GM12878 (cell line): ENCODE measurements around the gene PPM1N. TPM values are rescaled to one million over a fixed set of nuclear protein-coding genes. Genes with fewer than 3 reads are reported as not detected.

ENCODE experiments used
- ATAC-seq: fragments of 200-7000 bp; cut with Tn5 transposase; 3 replicates; pipeline ENCODE4 v1.9.1; 2020; ENCODE audit warnings: mild to moderate bottlenecking, moderate library complexity
- BruUV-seq: library from RNA; stranded (reverse); fragments of 400-500 nt; replicated peaks from 2 replicates; lab custom pipeline; 2021; lab: Mats Ljungman, UMichigan
- CTCF ChIA-PET: fragments of 300-600 bp; sonication (Branson Sonifier 250); formaldehyde crosslinking; extraction: SDS; loops from one replicate; lab custom pipeline; 2021; ENCODE audit warnings: inconsistent platforms; lab: Yijun Ruan, JAX
- POLR2A ChIA-PET: fragments of 350-600 bp; formaldehyde crosslinking; extraction: SDS; loops from one replicate; lab custom pipeline; 2021; ENCODE audit warnings: inconsistent platforms; lab: Charles Lee
- RAD21 ChIA-PET: fragments of 300-600 bp; sonication (Branson Sonifier 250); formaldehyde crosslinking; loops from one replicate; lab custom pipeline; 2023; ENCODE audit warnings: antibody characterized with exemption; ENCODE audit not compliant: unreplicated experiment; lab: Charles Lee
- SMC1A ChIA-PET: fragments of 300-600 bp; sonication (Branson Sonifier 250); formaldehyde crosslinking; loops from one replicate; lab custom pipeline; 2023; ENCODE audit not compliant: unreplicated experiment, uncharacterized antibody; lab: Charles Lee
- DNase-seq: peaks from one replicate; pipeline ENCODE4 v3.0.0-alpha.2; 2011; ENCODE audit warnings: low read depth, low spot score
- FAIRE-seq: peaks from 3 replicates; lab custom pipeline; 2011; peaks lifted over from hg19 to GRCh38; lab: Jason Lieb, UNC
- H2AFZ ChIP-seq: 2 replicates; pipeline ENCODE4 v1.6.0; 2011; ENCODE audit warnings: low read depth, low read length, control low read depth; ENCODE audit not compliant: control insufficient read depth
- H3K27ac ChIP-seq: 2 replicates; pipeline ENCODE4 v1.5.1; 2011; ENCODE audit warnings: control low read depth; ENCODE audit not compliant: control insufficient read depth, insufficient read depth
- H3K27me3 ChIP-seq, 2 experiments: replicated peaks in 1 of 2; 2 replicates each; pipeline versions ENCODE4 v1.6.0 to v1.6.1; 2011; ENCODE audit warnings: low read length in 1 of 2; ENCODE audit not compliant: control insufficient read depth in 2 of 2, insufficient read depth in 2 of 2
- H3K36me3 ChIP-seq, 2 experiments: 2 replicates each; pipeline ENCODE4 v1.5.1; 2011; ENCODE audit warnings: low read length in 1 of 2; ENCODE audit not compliant: control insufficient read depth in 2 of 2, insufficient read depth in 2 of 2
- H3K4me1 ChIP-seq: 2 replicates; pipeline ENCODE4 v1.6.1; 2011; ENCODE audit warnings: mild to moderate bottlenecking, low read length, moderate library complexity, mixed read lengths; ENCODE audit not compliant: control insufficient read depth, insufficient read depth
- H3K4me2 ChIP-seq: 2 replicates; pipeline ENCODE4 v1.6.0; 2011; ENCODE audit warnings: control low read depth; ENCODE audit not compliant: control insufficient read depth, insufficient read depth
- H3K4me3 ChIP-seq: fragments of 200-600 bp; sonication (generic); 2 replicates; pipeline ENCODE4 v1.5.1; 2016
- H3K79me2 ChIP-seq: 2 replicates; pipeline ENCODE4 v1.6.0; 2011; ENCODE audit warnings: low read length; ENCODE audit not compliant: control insufficient read depth, insufficient read depth
- H3K9ac ChIP-seq: 2 replicates; pipeline ENCODE4 v1.8.0; 2011; ENCODE audit warnings: low read length, control low read depth, mixed read lengths; ENCODE audit not compliant: control insufficient read depth, insufficient read depth
- H3K9me3 ChIP-seq: replicated peaks from 3 replicates; pipeline ENCODE4 v1.5.1; 2011; ENCODE audit warnings: mild to moderate bottlenecking, low read length; ENCODE audit not compliant: control insufficient read depth, insufficient read depth
- H4K20me1 ChIP-seq: 2 replicates; pipeline ENCODE4 v1.6.0; 2011; ENCODE audit not compliant: control insufficient read depth, insufficient read depth
- CBX3 ChIP-seq: fragments of 200-600 bp; sonication (generic); IDR thresholded peaks from 2 replicates; pipeline ENCODE4 v1.6.1; 2016; ENCODE audit warnings: low read depth, borderline replicate concordance
- EED ChIP-seq: sonication (generic); IDR thresholded peaks from 2 replicates; pipeline ENCODE4 v1.6.1; 2016; ENCODE audit warnings: antibody characterized with exemption, low read depth
- EZH2 ChIP-seq: IDR thresholded peaks from 2 replicates; pipeline ENCODE4 v1.6.1; 2012; ENCODE audit warnings: low read depth, mild to moderate bottlenecking, control low read depth, inconsistent platforms, low read length, borderline replicate concordance; ENCODE audit not compliant: control insufficient read depth
- HCFC1 ChIP-seq: fragments of 150-350 bp; IDR thresholded peaks from 2 replicates; pipeline ENCODE4 v1.6.1; 2014; ENCODE audit warnings: low read length
- JUNB ChIP-seq: IDR thresholded peaks from 2 replicates; pipeline ENCODE4 v1.6.1; 2016; ENCODE audit warnings: antibody characterized with exemption, mild to moderate bottlenecking
- MEF2A ChIP-seq: IDR thresholded peaks from 2 replicates; pipeline ENCODE4 v1.6.1; 2011; ENCODE audit warnings: low read depth, mild to moderate bottlenecking, low read length, moderate library complexity; ENCODE audit not compliant: insufficient read depth
- NBN ChIP-seq: fragments of 450-650 bp; IDR thresholded peaks from 2 replicates; pipeline ENCODE4 v1.6.1; 2016
- POLR2AphosphoS2 ChIP-seq: IDR thresholded peaks from 2 replicates; pipeline ENCODE4 v1.6.1; 2011; ENCODE audit warnings: low read depth, mild to moderate bottlenecking, low read length, improper control_type of control experiment, moderate library complexity
- RAD51 ChIP-seq: fragments of 450-650 bp; IDR thresholded peaks from 2 replicates; pipeline ENCODE4 v1.6.1; 2016; ENCODE audit warnings: moderate library complexity, mild to moderate bottlenecking, inconsistent platforms
- SPI1 ChIP-seq: IDR thresholded peaks from 2 replicates; pipeline ENCODE4 v1.6.1; 2011; ENCODE audit warnings: low read depth, mild to moderate bottlenecking, low read length, moderate library complexity, borderline replicate concordance; ENCODE audit not compliant: insufficient read depth
- WRNIP1 ChIP-seq: IDR thresholded peaks from 2 replicates; pipeline ENCODE4 v1.6.1; 2011; ENCODE audit warnings: low read depth, low read length, improper control_type of control experiment, borderline replicate concordance
- ZBTB33 ChIP-seq: fragments of 450-650 bp; IDR thresholded peaks from 2 replicates; pipeline ENCODE4 v1.6.1; 2017; ENCODE audit warnings: mild to moderate bottlenecking
- ZNF217 ChIP-seq: fragments of 450-650 bp; IDR thresholded peaks from 2 replicates; pipeline ENCODE4 v1.6.1; 2017; ENCODE audit warnings: antibody characterized with exemption, mild to moderate bottlenecking
- ZNF384 ChIP-seq: IDR thresholded peaks from 2 replicates; pipeline ENCODE4 v1.6.1; 2012; ENCODE audit warnings: low read depth, mild to moderate bottlenecking, low read length, improper control_type of control experiment, borderline replicate concordance
- ZNF622 ChIP-seq: fragments of 450-650 bp; IDR thresholded peaks from 2 replicates; pipeline ENCODE4 v1.6.1; 2017; ENCODE audit warnings: mild to moderate bottlenecking, inconsistent platforms
- WGBS: methylation state at CpG from one replicate; pipeline ENCODE4 v1.1.6; 2016; ENCODE audit warnings: low lambda C conversion rate; ENCODE audit not compliant: insufficient replicate concordance, insufficient coverage; ENCODE audit errors: missing lambda C conversion rate; 5-methylcytosine and 5-hydroxymethylcytosine counted together
- in situ Hi-C: fragments of 300-500 bp; cut with MboI; formaldehyde crosslinking; loops from 9 replicates; pipeline ENCODE4 v1.14.3; 2018; ENCODE audit warnings: mixed read lengths
- intact Hi-C: fragments of 100-400 bp; cut with micrococcal nuclease; formaldehyde crosslinking; loops from one replicate; pipeline ENCODE4 v1.14.2; 2022; ENCODE audit not compliant: unreplicated experiment
- polyA plus RNA-seq, 11 experiments: library from polyadenylated mRNA; depleted of rRNA in 4 of 11; unstranded in 6 of 11; stranded (reverse) in 5 of 11; fragments of >200 nt; fragmentation: Nextera tagmentation in 4 of 11; fragmentation: Illumina TruSeq in 1 of 11; extraction: Ambion mirVana in 4 of 11; extraction: Trizol in 1 of 11; gene quantifications; 1 replicate in 1 of 11; 2 replicates in 10 of 11; pipeline versions ENCODE4 v1.2.1 to v1.2.3, GENCODE V29; 2011 to 2016; ENCODE audit warnings: inconsistent platforms in 2 of 11, missing spikeins in 2 of 11, low read depth in 1 of 11
- total RNA-seq, 4 experiments: library from RNA; depleted of rRNA in 3 of 4; stranded (reverse); fragments of >200 nt in 3 of 4; fragmentation: Illumina TruSeq in 1 of 4; extraction: Trizol in 1 of 4; gene quantifications; 2 replicates each; pipeline versions ENCODE4 v1.2.1 to v1.2.3, GENCODE V29; 2013 to 2021

PPM1N gene
- total and polyA plus RNA-seq, 10 of the 15 experiments (the other 5 are each of a cell fraction or from before 2014, with no cell fraction given), result 1.6 to 5.4 (median 3.7) TPM

GRCh38 chr19:45531349-45531748, 33.1 kb downstream of the PPM1N start:
- no peak overlapping the region for H3K4me3 ChIP-seq
- whole genome bisulfite sequencing, result 96% methylated on average over 1 of the region's 1 CpG
- no peaks in the 10 kb centered on the region for H3K27me3 ChIP-seq
- no peak overlapping the region for H3K4me2 ChIP-seq
- no peak overlapping the region for H3K9ac ChIP-seq
- POLR2A ChIA-PET, result interaction anchor here (0.5 kb wide), 1 partner anchor 62 kb away, joined by 3 read pairs; no protein-coding TSS in a partner anchor
- SMC1A ChIA-PET, result no interaction called here
- no peak for FAIRE-seq
- CTCF ChIA-PET, result no interaction called here
- H4K20me1 ChIP-seq, result no peaks in the 10 kb centered on the region
- H3K36me3 ChIP-seq, result peaks cover 2 to 9% of the 10 kb centered on the region in 2 experiments
- in situ Hi-C loops (no loop called here), intact Hi-C loops (no loop called here)
- no peaks in the 10 kb centered on the region for H3K79me2 ChIP-seq
- DNase-seq, result no peak
- RAD21 ChIA-PET, result no interaction called here
- H3K9me3 ChIP-seq, result no peaks in the 10 kb centered on the region; the same call in 2 of the 3 replicates
- no peak for ATAC-seq
- H3K4me1 ChIP-seq, result no peaks in the 10 kb centered on the region
- H2AFZ ChIP-seq, result no peak overlapping the region
- no peak for TF ChIP-seq ZNF622
- TF ChIP-seq JUNB, result no peak
- TF ChIP-seq POLR2AphosphoS2, result no peak
- TF ChIP-seq WRNIP1, result no peak
- TF ChIP-seq ZNF384, result no peak
- no peak for TF ChIP-seq SPI1
- no TSS peak for BruUV-seq
- H3K27ac ChIP-seq, result no peak overlapping the region

- no peak overlapping the region for H3K27ac ChIP-seq
- no peaks in the 10 kb centered on the region for H4K20me1 ChIP-seq
- intact Hi-C loops (no loop called here), in situ Hi-C loops (no loop called here)
- SMC1A ChIA-PET, result no interaction called here
- no peak for FAIRE-seq
- WGBS, result 90% methylated on average over 9 of the region's 9 CpGs
- BruUV-seq, result no TSS peak
- H3K4me1 ChIP-seq, result peaks cover 18% of the 10 kb centered on the region
- H3K9ac ChIP-seq, result no peak overlapping the region
- no peak overlapping the region for H3K4me3 ChIP-seq
- RAD21 ChIA-PET, result no interaction called here
- ATAC-seq, result no peak
- H3K27me3 ChIP-seq, result no peaks in the 10 kb centered on the region
- DNase-seq, result no peak
- H3K79me2 ChIP-seq, result no peaks in the 10 kb centered on the region
- H3K9me3 ChIP-seq, result no peaks in the 10 kb centered on the region; the same call in 2 of the 3 replicates
- H3K4me2 ChIP-seq, result no peak overlapping the region
- CTCF ChIA-PET, result interaction anchor here (1.0 kb wide), 1 partner anchor 24 kb away, joined by 3 read pairs; no protein-coding TSS in a partner anchor
- H2AFZ ChIP-seq, result no peak overlapping the region
- POLR2A ChIA-PET, result no interaction called here
- H3K36me3 ChIP-seq, result no peaks in the 10 kb centered on the region
- TF ChIP-seq ZBTB33 (no peak), RAD51 (no peak), HCFC1 (no peak), CBX3 (no peak), ZNF217 (no peak), NBN (no peak), MEF2A (no peak), JUNB (no peak), EZH2 (no peak), EED (no peak)
These were observed 41.2 kb downstream of the PPM1N start for GRCh38 chr19:45539459-45539858.
